Activated CD8-positive, alpha-beta T cell treated with anti-CD3 and anti-CD28 coated beads for 36 hours (primary cell): ENCODE data around the gene HAUS3. TPM values are rescaled to one million over a fixed set of nuclear protein-coding genes. Genes with fewer than 3 reads are reported as not detected.

ENCODE experiments used
- ATAC-seq: fragments of 200-7000 bp; cut with Tn5 transposase; one replicate; pipeline ENCODE4 v1.10.0; 2021; ENCODE audit warnings: mild to moderate bottlenecking, moderate library complexity
- CTCF ChIA-PET: fragments of 350-600 bp; sonication (Branson Sonifier 250); formaldehyde crosslinking; loops from one replicate; lab custom pipeline; 2021; ENCODE audit warnings: antibody characterized with exemption; lab: Charles Lee
- POLR2A ChIA-PET: fragments of 350-600 bp; sonication (Branson Sonifier 250); formaldehyde crosslinking; loops from one replicate; lab custom pipeline; 2021; ENCODE audit warnings: antibody characterized with exemption; lab: Charles Lee
- DNase-seq: peaks from one replicate; pipeline ENCODE4 v3.0.0-alpha.2; 2020
- H3K27ac Mint-ChIP-seq: one replicate; pipeline ENCODE4 v1.8.0; 2021; ENCODE audit warnings: mild to moderate bottlenecking, mixed read lengths
- H3K27me3 Mint-ChIP-seq: one replicate; pipeline ENCODE4 v1.8.0; 2021; ENCODE audit warnings: mixed read lengths
- H3K36me3 Mint-ChIP-seq: one replicate; pipeline ENCODE4 v1.8.0; 2021; ENCODE audit warnings: low read depth, mixed read lengths
- H3K4me1 Mint-ChIP-seq: one replicate; pipeline ENCODE4 v1.8.0; 2021; ENCODE audit warnings: low read depth, mixed read lengths
- H3K4me3 Mint-ChIP-seq: one replicate; pipeline ENCODE4 v1.8.0; 2021; ENCODE audit warnings: mild to moderate bottlenecking, moderate library complexity, mixed read lengths
- H3K9me3 Mint-ChIP-seq: one replicate; pipeline ENCODE4 v1.8.0; 2021; ENCODE audit warnings: mixed read lengths
- intact Hi-C: fragments of 100-400 bp; cut with micrococcal nuclease; formaldehyde crosslinking; loops from one replicate; pipeline ENCODE4 v1.10.0; 2022
- total RNA-seq, 2 experiments: library from RNA; stranded (reverse); gene quantifications; one replicate each; pipeline ENCODE4 v1.2.3, GENCODE V29; 2021
- TF ChIP-seq, protein P1 (sequence below): fragments of 200-600 bp; IDR thresholded peaks from one replicate; pipeline ENCODE4 v1.8.0; 2022; ENCODE audit warnings: antibody characterized with exemption, mild to moderate bottlenecking

Gene HAUS3
- total RNA-seq, 2 experiments from 2014 or later: 18.4 to 19.5 TPM

GRCh38 chr4:2289311-2289954, 47.5 kb upstream of the HAUS3 start:
- ChIA-PET POLR2A (interaction anchor here (1.1 to 1.4 kb wide), 2 partner anchors 12 to 123 kb away, joined by 3 to 4 read pairs; no protein-coding TSS in a partner anchor), CTCF (interaction anchor here (2.0 kb wide), 1 partner anchor 152 kb away, joined by 6 read pairs; no protein-coding TSS in a partner anchor)
- no peak for ATAC-seq
- peaks cover 32% of the 10 kb centered on the region for H3K4me1 Mint-ChIP-seq
- H3K27me3 Mint-ChIP-seq: no peaks in the 10 kb centered on the region
- no peaks in the 10 kb centered on the region for H3K36me3 Mint-ChIP-seq
- TF ChIP-seq, protein P1, sequence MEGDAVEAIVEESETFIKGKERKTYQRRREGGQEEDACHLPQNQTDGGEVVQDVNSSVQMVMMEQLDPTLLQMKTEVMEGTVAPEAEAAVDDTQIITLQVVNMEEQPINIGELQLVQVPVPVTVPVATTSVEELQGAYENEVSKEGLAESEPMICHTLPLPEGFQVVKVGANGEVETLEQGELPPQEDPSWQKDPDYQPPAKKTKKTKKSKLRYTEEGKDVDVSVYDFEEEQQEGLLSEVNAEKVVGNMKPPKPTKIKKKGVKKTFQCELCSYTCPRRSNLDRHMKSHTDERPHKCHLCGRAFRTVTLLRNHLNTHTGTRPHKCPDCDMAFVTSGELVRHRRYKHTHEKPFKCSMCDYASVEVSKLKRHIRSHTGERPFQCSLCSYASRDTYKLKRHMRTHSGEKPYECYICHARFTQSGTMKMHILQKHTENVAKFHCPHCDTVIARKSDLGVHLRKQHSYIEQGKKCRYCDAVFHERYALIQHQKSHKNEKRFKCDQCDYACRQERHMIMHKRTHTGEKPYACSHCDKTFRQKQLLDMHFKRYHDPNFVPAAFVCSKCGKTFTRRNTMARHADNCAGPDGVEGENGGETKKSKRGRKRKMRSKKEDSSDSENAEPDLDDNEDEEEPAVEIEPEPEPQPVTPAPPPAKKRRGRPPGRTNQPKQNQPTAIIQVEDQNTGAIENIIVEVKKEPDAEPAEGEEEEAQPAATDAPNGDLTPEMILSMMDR: no peak
- H3K27ac Mint-ChIP-seq: no peak overlapping the region
- H3K9me3 Mint-ChIP-seq: peaks cover 4% of the 10 kb centered on the region
- DNase-seq: no peak
- intact Hi-C loops: no loop called here
- H3K4me3 Mint-ChIP-seq: no peak overlapping the region

DNA sequence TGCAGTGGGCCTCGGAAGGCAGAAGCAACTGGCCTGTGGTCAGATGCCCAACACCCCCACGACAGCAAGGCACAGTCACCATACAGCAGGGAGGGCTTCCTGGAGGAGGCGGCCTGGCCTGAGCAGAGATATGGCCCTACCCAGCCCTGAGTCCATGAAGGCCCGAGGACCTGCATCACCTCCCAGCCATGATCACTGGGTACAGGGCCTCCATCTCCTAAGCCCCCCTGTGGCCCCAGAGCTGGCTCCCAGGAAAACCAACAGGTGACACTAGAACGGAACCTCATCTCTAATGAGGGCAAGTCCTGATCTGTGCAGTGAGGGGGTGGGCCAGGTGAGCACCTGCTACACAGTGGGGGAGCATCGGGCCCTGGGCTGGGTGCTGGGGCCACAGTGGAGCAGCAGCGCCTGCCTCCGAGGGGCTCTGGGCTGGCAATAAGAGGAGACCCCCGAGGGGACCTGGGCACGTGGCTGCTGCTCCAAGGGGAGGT, 46.2 kb upstream of the HAUS3 start:
- POLR2A ChIA-PET: no interaction called here
- no peaks in the 10 kb centered on the region for H3K27me3 Mint-ChIP-seq
- CTCF ChIA-PET: no interaction called here
- TF ChIP-seq, protein P1: no peak
- H3K27ac Mint-ChIP-seq: no peak overlapping the region
- H3K4me1 Mint-ChIP-seq: peaks cover 36% of the 10 kb centered on the region
- no peaks in the 10 kb centered on the region for H3K9me3 Mint-ChIP-seq
- no peak for DNase-seq
- ATAC-seq: no peak
- no peak overlapping the region for H3K4me3 Mint-ChIP-seq
- no peaks in the 10 kb centered on the region for H3K36me3 Mint-ChIP-seq
- intact Hi-C loops: no loop called here

DNA sequence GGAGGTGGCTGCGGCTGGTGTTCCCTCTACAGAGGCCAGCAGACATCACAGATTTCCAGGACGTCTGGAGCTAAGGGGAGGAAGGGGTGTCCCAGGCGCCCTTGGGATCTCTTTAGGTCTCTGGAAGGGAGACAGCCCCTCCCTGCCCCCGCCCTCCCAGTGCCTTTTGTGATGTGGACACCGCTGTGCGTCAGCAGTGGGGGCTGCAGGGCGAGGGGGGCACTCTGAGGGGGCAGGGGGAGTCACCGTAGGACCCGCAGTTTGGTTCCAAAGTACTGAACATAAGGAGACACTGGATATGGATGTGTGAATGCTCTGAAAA, 45.6 kb upstream of the HAUS3 start:
- intact Hi-C loops: no loop called here
- no peak overlapping the region for H3K27ac Mint-ChIP-seq
- CTCF ChIA-PET: no interaction called here

GRCh38 chr4:2286904-2287593, 45.1 kb upstream of the HAUS3 start:
- CTCF ChIA-PET: no interaction called here

More for the DNA sequence above, 45.6 kb upstream of the HAUS3 start:
- ATAC-seq: no peak
- H3K27me3 Mint-ChIP-seq: no peaks in the 10 kb centered on the region
- no peaks in the 10 kb centered on the region for H3K36me3 Mint-ChIP-seq
- TF ChIP-seq, protein P1: no peak
- POLR2A ChIA-PET: interaction anchor here (1.1 kb wide), 1 partner anchor 11 kb away, joined by 3 read pairs; no protein-coding TSS in a partner anchor
- no peak overlapping the region for H3K4me3 Mint-ChIP-seq
- no peaks in the 10 kb centered on the region for H3K9me3 Mint-ChIP-seq
- no peak for DNase-seq
- peaks cover 36% of the 10 kb centered on the region for H3K4me1 Mint-ChIP-seq

More at GRCh38 chr4:2286904-2287593, 45.1 kb upstream of the HAUS3 start:
- Mint-ChIP-seq H3K4me1 (peaks cover 41% of the 10 kb centered on the region), H3K36me3 (no peaks in the 10 kb centered on the region), H3K27me3 (no peaks in the 10 kb centered on the region), H3K4me3 (no peak overlapping the region), H3K27ac (no peak overlapping the region), H3K9me3 (no peaks in the 10 kb centered on the region)
- ATAC-seq: no peak
- intact Hi-C loops: no loop called here
- no peak for DNase-seq
- TF ChIP-seq, protein P1: no peak
- POLR2A ChIA-PET: interaction anchor here (1.1 kb wide), 1 partner anchor 11 kb away, joined by 3 read pairs; no protein-coding TSS in a partner anchor
